ENCODE results near the gene SNAI3.

- TF ChIP-seq TAF1 (IDR thresholded peaks at IDR 0.05; ENCODE audit: borderline replicate concordance, insufficient read depth, low read length) = no peak
- TF ChIP-seq SIN3A (IDR thresholded peaks at IDR 0.05; ENCODE audit: borderline replicate concordance, insufficient read depth, low read length) = no peak
These were observed 33.6 kb upstream of the SNAI3 start for GRCh38 chr16:88719933-88720296.

Measured in PFSK-1 (cell line).